HepG2 (cell line): ENCODE data around the gene KIAA1191. TPM values are rescaled to one million over a fixed set of nuclear protein-coding genes. Genes with fewer than 3 reads are reported as not detected.

Experiments used
- EZH2 ChIP-seq: conservative IDR thresholded peaks from 2 replicates; pipeline ENCODE4 v1.6.1; 2012; ENCODE audit warnings: mild to moderate bottlenecking, low read depth, low read length, moderate library complexity
- HNRNPLL ChIP-seq: fragments of 200-400 bp; formaldehyde crosslinking; IDR thresholded peaks from 2 replicates; pipeline ENCODE4 v1.6.1; 2017; ENCODE audit warnings: mild to moderate bottlenecking, low read depth, low read length; ENCODE audit not compliant: poor library complexity, severe bottlenecking
- HNRNPUL1 ChIP-seq: fragments of 200-400 bp; formaldehyde crosslinking; IDR thresholded peaks from 2 replicates; pipeline ENCODE4 v1.6.1; 2017; ENCODE audit warnings: low read depth, mild to moderate bottlenecking, low read length, moderate library complexity
- KAT2B ChIP-seq: fragments of 150-350 bp; IDR thresholded peaks from 2 replicates; pipeline ENCODE4 v1.6.1; 2014; ENCODE audit warnings: low read depth, low read length, borderline replicate concordance
- PRMT3 ChIP-seq: sonication (generic); formaldehyde crosslinking; IDR thresholded peaks from 2 replicates; pipeline ENCODE4 v1.8.1; 2022; ENCODE audit warnings: low read depth, mild to moderate bottlenecking, moderate library complexity, missing genetic modification reagents, borderline replicate concordance
- RXRA ChIP-seq: sonication (generic); formaldehyde crosslinking; IDR thresholded peaks from 2 replicates; pipeline ENCODE4 v1.5.1; 2020; ENCODE audit warnings: missing genetic modification reagents
- SP4 ChIP-seq: sonication (generic); formaldehyde crosslinking; IDR thresholded peaks from 2 replicates; pipeline ENCODE4 v1.8.1; 2023; ENCODE audit warnings: mild to moderate bottlenecking, missing genetic modification reagents
- THAP9 ChIP-seq: sonication (generic); formaldehyde crosslinking; IDR thresholded peaks from 2 replicates; pipeline ENCODE4; 2020; ENCODE audit warnings: missing genetic modification reagents, mild to moderate bottlenecking, borderline replicate concordance
- ZBTB42 ChIP-seq: sonication (generic); formaldehyde crosslinking; IDR thresholded peaks from 2 replicates; pipeline ENCODE4 v1.5.0; 2020; ENCODE audit warnings: mild to moderate bottlenecking, missing genetic modification reagents
- ZBTB7B ChIP-seq: sonication (generic); formaldehyde crosslinking; IDR thresholded peaks from 2 replicates; pipeline ENCODE4 v1.4.0; 2020; ENCODE audit warnings: missing genetic modification reagents
- ZNF30 ChIP-seq: sonication (generic); formaldehyde crosslinking; IDR thresholded peaks from 2 replicates; pipeline ENCODE4 v1.5.0; 2020; ENCODE audit warnings: mild to moderate bottlenecking, missing genetic modification reagents
- ZNF33A ChIP-seq: sonication (generic); formaldehyde crosslinking; IDR thresholded peaks from 2 replicates; pipeline ENCODE4 v1.5.1; 2020; ENCODE audit warnings: missing genetic modification reagents, mild to moderate bottlenecking, moderate library complexity, borderline replicate concordance
- ZNF430 ChIP-seq: sonication (generic); formaldehyde crosslinking; IDR thresholded peaks from 2 replicates; pipeline ENCODE4 v1.9.0; 2021; ENCODE audit warnings: mild to moderate bottlenecking, missing genetic modification reagents
- ZNF609 ChIP-seq: sonication (generic); formaldehyde crosslinking; IDR thresholded peaks from 2 replicates; pipeline ENCODE4 v1.4.0; 2020; ENCODE audit warnings: mild to moderate bottlenecking, missing genetic modification reagents, borderline replicate concordance
- ZNF777 ChIP-seq: sonication (generic); formaldehyde crosslinking; IDR thresholded peaks from 2 replicates; pipeline ENCODE4 v1.4.0; 2020; ENCODE audit warnings: missing genetic modification reagents
- ZNF782 ChIP-seq: sonication (generic); formaldehyde crosslinking; IDR thresholded peaks from 2 replicates; pipeline ENCODE4 v1.4.0; 2020; ENCODE audit warnings: missing genetic modification reagents, mild to moderate bottlenecking, borderline replicate concordance
- polyA plus RNA-seq, 8 experiments: library from polyadenylated mRNA; depleted of rRNA in 3 of 8; stranded (reverse) in 7 of 8; unstranded in 1 of 8; fragments of >200 nt; fragmentation: Illumina TruSeq in 4 of 8; extraction: Trizol in 4 of 8; gene quantifications; 2 replicates each; pipeline versions ENCODE4 v1.2.1 to v1.2.3, GENCODE V29; 2011 to 2016; ENCODE audit warnings: low read depth in 4 of 8, missing spikeins in 1 of 8, mixed read lengths in 1 of 8; ENCODE audit not compliant: insufficient read depth in 1 of 8
- total RNA-seq, 5 experiments: library from RNA; depleted of rRNA; stranded (reverse); fragments of >200 nt; fragmentation: Illumina TruSeq; extraction: Trizol; gene quantifications; 2 replicates each; pipeline ENCODE4 v1.2.3, GENCODE V29; 2016; ENCODE audit warnings: low read depth in 1 of 5
- TF ChIP-seq, protein P1 (sequence below): sonication (generic); formaldehyde crosslinking; IDR thresholded peaks from 2 replicates; pipeline ENCODE4 v1.9.0; 2021; ENCODE audit warnings: missing genetic modification reagents, borderline replicate concordance

The KIAA1191 gene
- total and polyA plus RNA-seq, 2 of the 13 experiments (the other 11 are each of a cell fraction or from before 2014, with no cell fraction given) = 63.6 to 103 TPM

- TF ChIP-seq, protein P1, sequence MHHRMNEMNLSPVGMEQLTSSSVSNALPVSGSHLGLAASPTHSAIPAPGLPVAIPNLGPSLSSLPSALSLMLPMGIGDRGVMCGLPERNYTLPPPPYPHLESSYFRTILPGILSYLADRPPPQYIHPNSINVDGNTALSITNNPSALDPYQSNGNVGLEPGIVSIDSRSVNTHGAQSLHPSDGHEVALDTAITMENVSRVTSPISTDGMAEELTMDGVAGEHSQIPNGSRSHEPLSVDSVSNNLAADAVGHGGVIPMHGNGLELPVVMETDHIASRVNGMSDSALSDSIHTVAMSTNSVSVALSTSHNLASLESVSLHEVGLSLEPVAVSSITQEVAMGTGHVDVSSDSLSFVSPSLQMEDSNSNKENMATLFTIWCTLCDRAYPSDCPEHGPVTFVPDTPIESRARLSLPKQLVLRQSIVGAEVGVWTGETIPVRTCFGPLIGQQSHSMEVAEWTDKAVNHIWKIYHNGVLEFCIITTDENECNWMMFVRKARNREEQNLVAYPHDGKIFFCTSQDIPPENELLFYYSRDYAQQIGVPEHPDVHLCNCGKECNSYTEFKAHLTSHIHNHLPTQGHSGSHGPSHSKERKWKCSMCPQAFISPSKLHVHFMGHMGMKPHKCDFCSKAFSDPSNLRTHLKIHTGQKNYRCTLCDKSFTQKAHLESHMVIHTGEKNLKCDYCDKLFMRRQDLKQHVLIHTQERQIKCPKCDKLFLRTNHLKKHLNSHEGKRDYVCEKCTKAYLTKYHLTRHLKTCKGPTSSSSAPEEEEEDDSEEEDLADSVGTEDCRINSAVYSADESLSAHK (CRISPR knock-in tag) = no peak
- TF ChIP-seq ZNF609 (peak; percentile 68), ZNF33A (CRISPR knock-in tag) (no peak), SP4 (peak; percentile 69), EZH2 (no peak), ZNF430 (CRISPR knock-in tag) (peak; percentile 90; the same call in 1 of the 2 replicates), ZNF782 (CRISPR knock-in tag) (peak; percentile 1; the same call in 1 of the 2 replicates), ZBTB42 (peak; percentile 76), ZNF30 (CRISPR knock-in tag) (peak; percentile 85; the same call in 1 of the 2 replicates), ZBTB7B (CRISPR knock-in tag) (peak; percentile 44; the same call in 1 of the 2 replicates), RXRA (CRISPR knock-in tag) (peak; percentile 65), KAT2B (no peak), HNRNPUL1 (no peak), THAP9 (peak; percentile 96), ZNF777 (CRISPR knock-in tag) (no peak), PRMT3 (CRISPR knock-in tag) (peak; percentile 72; the same call in 1 of the 2 replicates), HNRNPLL (peak; percentile 11)
These were observed 27.0 kb upstream of the KIAA1191 start, which contains the start of the genes HIGD2A and NOP16 (continued) for GRCh38 chr5:176388444-176389134.
